ENCODE data around the gene PLA2G2F. TPM values are rescaled to one million over a fixed set of nuclear protein-coding genes. Genes with fewer than 3 reads are reported as not detected.

The PLA2G2F gene
- total RNA-seq, 4 donors from 2014 or later = 0.32 TPM; not detected in 3

GRCh38 chr1:20141001-20141400 lies 1.9 kb downstream of the PLA2G2F start:
- Histone ChIP-seq H3K4me1 (no peaks in the 10 kb centered on the region), H3K36me3 (no peaks in the 10 kb centered on the region), H3K27me3 (no peaks in the 10 kb centered on the region), H3K9me3 (no peaks in the 10 kb centered on the region), H3K27ac (no peak overlapping the region), H3K4me3 (no peak overlapping the region)
- TF ChIP-seq, protein P1, sequence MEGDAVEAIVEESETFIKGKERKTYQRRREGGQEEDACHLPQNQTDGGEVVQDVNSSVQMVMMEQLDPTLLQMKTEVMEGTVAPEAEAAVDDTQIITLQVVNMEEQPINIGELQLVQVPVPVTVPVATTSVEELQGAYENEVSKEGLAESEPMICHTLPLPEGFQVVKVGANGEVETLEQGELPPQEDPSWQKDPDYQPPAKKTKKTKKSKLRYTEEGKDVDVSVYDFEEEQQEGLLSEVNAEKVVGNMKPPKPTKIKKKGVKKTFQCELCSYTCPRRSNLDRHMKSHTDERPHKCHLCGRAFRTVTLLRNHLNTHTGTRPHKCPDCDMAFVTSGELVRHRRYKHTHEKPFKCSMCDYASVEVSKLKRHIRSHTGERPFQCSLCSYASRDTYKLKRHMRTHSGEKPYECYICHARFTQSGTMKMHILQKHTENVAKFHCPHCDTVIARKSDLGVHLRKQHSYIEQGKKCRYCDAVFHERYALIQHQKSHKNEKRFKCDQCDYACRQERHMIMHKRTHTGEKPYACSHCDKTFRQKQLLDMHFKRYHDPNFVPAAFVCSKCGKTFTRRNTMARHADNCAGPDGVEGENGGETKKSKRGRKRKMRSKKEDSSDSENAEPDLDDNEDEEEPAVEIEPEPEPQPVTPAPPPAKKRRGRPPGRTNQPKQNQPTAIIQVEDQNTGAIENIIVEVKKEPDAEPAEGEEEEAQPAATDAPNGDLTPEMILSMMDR (IDR thresholded peaks at IDR 0.05) = no peak
- in situ Hi-C loops (cut with MboI; ENCODE audit: low pct_ligation_motif_present in 1 of 4, low pct_unique_long_range_greater_than_20kb in 1 of 4, low sequenced_read_pairs in 3 of 4) = no loop called here
- 81 to 85% methylated on average over 8 to 9 of the region's 9 CpGs for WGBS, 2 donors (ENCODE audit: low coverage in 1 of 2)
- no peak for DNase-seq
- intact Hi-C loops (cut with DNase I; ENCODE audit: low total_unique reads) = no loop called here

- Histone ChIP-seq H3K4me1 (no peaks in the 10 kb centered on the region), H3K27ac (no peak overlapping the region), H3K36me3 (no peaks in the 10 kb centered on the region), H3K27me3 (no peaks in the 10 kb centered on the region), H3K4me3 (no peak overlapping the region), H3K9me3 (no peaks in the 10 kb centered on the region)
- no peak for TF ChIP-seq POLR2AphosphoS5 (IDR thresholded peaks at IDR 0.05)
- no peak for TF ChIP-seq EP300 (IDR thresholded peaks at IDR 0.05; ENCODE audit: low read depth)
- TF ChIP-seq, protein P1 (IDR thresholded peaks at IDR 0.05) = no peak
- no peak for TF ChIP-seq POLR2A (IDR thresholded peaks at IDR 0.05)
- intact Hi-C loops (cut with DNase I; ENCODE audit: low total_unique reads) (no loop called here), in situ Hi-C loops (cut with MboI; ENCODE audit: low pct_ligation_motif_present in 1 of 4, low pct_unique_long_range_greater_than_20kb in 1 of 4, low sequenced_read_pairs in 3 of 4) (no loop called here)
- 86% methylated on average over 7 of the region's 7 CpGs; no CpG with 5 or more reads in 1 of the 2 donors for WGBS, 2 donors (ENCODE audit: low coverage in 1 of 2)
- DNase-seq = no peak
Measured at GRCh38 chr1:20141466-20141865, 2.3 kb downstream of the PLA2G2F start.

GRCh38 chr1:20142001-20142710 lies 3.0 kb downstream of the PLA2G2F start:
- no peak for DNase-seq
- Histone ChIP-seq H3K9me3 (no peaks in the 10 kb centered on the region), H3K4me1 (no peaks in the 10 kb centered on the region), H3K4me3 (no peak overlapping the region), H3K27ac (no peak overlapping the region), H3K27me3 (no peaks in the 10 kb centered on the region), H3K36me3 (no peaks in the 10 kb centered on the region)
- 85% methylated on average over 13 of the region's 13 CpGs; no CpG with 5 or more reads in 1 of the 2 donors for WGBS, 2 donors (ENCODE audit: low coverage in 1 of 2)
- in situ Hi-C loops (cut with MboI; ENCODE audit: low pct_ligation_motif_present in 1 of 4, low pct_unique_long_range_greater_than_20kb in 1 of 4, low sequenced_read_pairs in 3 of 4) = no loop called here
- intact Hi-C loops (cut with DNase I; ENCODE audit: low total_unique reads) = no loop called here
- no peak for TF ChIP-seq POLR2AphosphoS5 (IDR thresholded peaks at IDR 0.05)
- TF ChIP-seq, protein P1 (IDR thresholded peaks at IDR 0.05) = no peak
- TF ChIP-seq POLR2A (IDR thresholded peaks at IDR 0.05) = no peak
- no peak for TF ChIP-seq EP300 (IDR thresholded peaks at IDR 0.05; ENCODE audit: low read depth)

- no peaks in the 10 kb centered on the region for H3K36me3 ChIP-seq
- no peaks in the 10 kb centered on the region for H3K9me3 ChIP-seq
- intact Hi-C loops (cut with DNase I; ENCODE audit: low total_unique reads) (no loop called here), in situ Hi-C loops (cut with MboI; ENCODE audit: low pct_ligation_motif_present in 1 of 4, low pct_unique_long_range_greater_than_20kb in 1 of 4, low sequenced_read_pairs in 3 of 4) (no loop called here)
- TF ChIP-seq EP300 (IDR thresholded peaks at IDR 0.05; ENCODE audit: low read depth) = no peak
- TF ChIP-seq, protein P1 (IDR thresholded peaks at IDR 0.05) = no peak
- TF ChIP-seq POLR2A (IDR thresholded peaks at IDR 0.05) = no peak
- TF ChIP-seq POLR2AphosphoS5 (IDR thresholded peaks at IDR 0.05) = no peak
- H3K4me3 ChIP-seq = no peak overlapping the region
- H3K4me1 ChIP-seq = no peaks in the 10 kb centered on the region
- no peak for DNase-seq
- no peak overlapping the region for H3K27ac ChIP-seq
- no peaks in the 10 kb centered on the region for H3K27me3 ChIP-seq
- 88 to 98% methylated on average over 3 to 7 of the region's 8 CpGs for WGBS, 2 donors (ENCODE audit: low coverage in 1 of 2)
Measured at GRCh38 chr1:20143318-20143717, 4.2 kb downstream of the PLA2G2F start.

Data from transverse colon (tissue), 4 donors.